PC-3 (cell line): ENCODE results near the gene CD99L2. TPM values are rescaled to one million over a fixed set of nuclear protein-coding genes. Genes with fewer than 3 reads are reported as not detected.
A peak's percentile ranks its signal among the peaks of the same experiment; 100 is the strongest.

Experiments used
- ATAC-seq: fragments of 200-7000 bp; cut with Tn5 transposase; 2 replicates; pipeline ENCODE4 v1.9.1; 2020; ENCODE audit warnings: mild to moderate bottlenecking, moderate library complexity
- BruUV-seq: library from RNA; stranded (reverse); fragments of 400-500 nt; replicated peaks from 2 replicates; lab custom pipeline; 2021; lab: Mats Ljungman, UMichigan
- CTCF ChIA-PET: fragments of 300-600 bp; sonication (Branson Sonifier 250); formaldehyde crosslinking; loops from one replicate; lab custom pipeline; 2022; ENCODE audit warnings: antibody characterized with exemption; lab: Charles Lee
- POLR2A ChIA-PET: fragments of 300-600 bp; sonication (Branson Sonifier 250); formaldehyde crosslinking; loops from one replicate; lab custom pipeline; 2022; ENCODE audit warnings: antibody characterized with exemption; ENCODE audit not compliant: unreplicated experiment; lab: Charles Lee
- DNase-seq: peaks from one replicate; pipeline ENCODE4 v3.0.0-alpha.2; 2015
- H2AFZ ChIP-seq: fragments of 300-600 bp; sonication (generic); 2 replicates; pipeline ENCODE4 v1.6.0; 2016; ENCODE audit warnings: antibody characterized with exemption, low read length
- H3F3A ChIP-seq: fragments of 300-600 bp; sonication (generic); one replicate; pipeline ENCODE4 v1.6.0; 2017; ENCODE audit warnings: antibody characterized with exemption, low read length, control low read depth, mild to moderate bottlenecking; ENCODE audit not compliant: unreplicated experiment
- H3K27ac ChIP-seq: fragments of 300-600 bp; sonication (generic); 2 replicates; pipeline ENCODE4 v1.5.1; 2016; ENCODE audit warnings: mild to moderate bottlenecking, low read length
- H3K27me3 ChIP-seq: fragments of 300-600 bp; sonication (generic); 2 replicates; pipeline ENCODE4 v1.6.1; 2016; ENCODE audit warnings: low read length, mixed read lengths
- H3K36me3 ChIP-seq: fragments of 300-600 bp; sonication (generic); 2 replicates; pipeline ENCODE4 v1.6.1; 2016; ENCODE audit warnings: low read depth, mixed run types, low read length, mixed read lengths
- H3K4me1 ChIP-seq: fragments of 300-600 bp; sonication (generic); 2 replicates; pipeline ENCODE4 v1.5.1; 2016; ENCODE audit warnings: low read length; ENCODE audit not compliant: insufficient read depth
- H3K4me2 ChIP-seq: fragments of 300-600 bp; sonication (generic); 2 replicates; pipeline ENCODE4 v1.6.0; 2016; ENCODE audit warnings: low read length
- H3K4me3 ChIP-seq: fragments of 300-600 bp; sonication (generic); 2 replicates; pipeline ENCODE4 v1.5.1; 2016; ENCODE audit warnings: mild to moderate bottlenecking, low read length, mixed read lengths
- H3K79me2 ChIP-seq: fragments of 300-600 bp; sonication (generic); 2 replicates; pipeline ENCODE4 v1.6.1; 2017; ENCODE audit warnings: low read length, mixed read lengths
- H3K9ac ChIP-seq: fragments of 300-600 bp; sonication (generic); 2 replicates; pipeline ENCODE4 v1.6.0; 2016; ENCODE audit warnings: mild to moderate bottlenecking, low read length
- H3K9me2 ChIP-seq: fragments of 300-600 bp; sonication (generic); replicated peaks from 2 replicates; pipeline ENCODE4 v1.6.1; 2016; ENCODE audit warnings: mixed run types, low read length, mixed read lengths
- H3K9me3 ChIP-seq: fragments of 300-600 bp; sonication (generic); 2 replicates; pipeline ENCODE4 v1.6.1; 2016; ENCODE audit warnings: low read length, mixed read lengths
- H4K20me1 ChIP-seq: fragments of 300-600 bp; sonication (generic); 2 replicates; pipeline ENCODE4 v1.6.1; 2016; ENCODE audit warnings: low read length, mixed read lengths
- EZH2 ChIP-seq: fragments of 300-600 bp; sonication (generic); IDR thresholded peaks from one replicate; pipeline ENCODE4 v1.6.1; 2017; ENCODE audit warnings: antibody characterized with exemption, mild to moderate bottlenecking, low read length; ENCODE audit not compliant: unreplicated experiment
- EZH2phosphoT487 ChIP-seq: fragments of 300-600 bp; sonication (generic); IDR thresholded peaks from 2 replicates; pipeline ENCODE4 v1.6.1; 2018; ENCODE audit warnings: mild to moderate bottlenecking, antibody characterized with exemption, low read length, borderline replicate concordance
- intact Hi-C: fragments of 100-400 bp; cut with micrococcal nuclease; formaldehyde crosslinking; loops from 2 replicates; pipeline ENCODE4 v1.9.0; 2023
- total RNA-seq: library from RNA; depleted of rRNA; stranded (reverse); fragments of >200 nt; gene quantifications from 2 replicates; pipeline ENCODE4 v1.2.3, GENCODE V29; 2014
- TF ChIP-seq, protein P1 (sequence below): fragments of 300-600 bp; sonication (generic); conservative IDR thresholded peaks from 2 replicates; pipeline ENCODE4 v1.5.1; 2017; ENCODE audit warnings: antibody characterized with exemption, low read depth, mild to moderate bottlenecking, low read length

The CD99L2 gene
- total RNA-seq, 1 experiment from 2014 or later, result 9.4 TPM

GRCh38 chrX:150769408-150769807, 129.1 kb downstream of the CD99L2 start:
- Histone ChIP-seq H3K4me3 (no peak overlapping the region), H4K20me1 (no peaks in the 10 kb centered on the region), H3F3A (no peaks in the 10 kb centered on the region), H3K79me2 (no peaks in the 10 kb centered on the region), H3K4me1 (peaks cover 4% of the 10 kb centered on the region; the same call in 1 of the 2 replicates), H2AFZ (no peak overlapping the region), H3K9me2 (no peaks in the 10 kb centered on the region), H3K9ac (no peak overlapping the region), H3K4me2 (no peak overlapping the region), H3K9me3 (no peaks in the 10 kb centered on the region), H3K27ac (no peak overlapping the region), H3K27me3 (no peaks in the 10 kb centered on the region), H3K36me3 (no peaks in the 10 kb centered on the region)
- ATAC-seq (no peak), DNase-seq (no peak)
- no peak for TF ChIP-seq EZH2
- ChIA-PET CTCF (no interaction called here), POLR2A (no interaction called here)
- BruUV-seq, result no TSS peak
- intact Hi-C loops, result no loop called here

DNA sequence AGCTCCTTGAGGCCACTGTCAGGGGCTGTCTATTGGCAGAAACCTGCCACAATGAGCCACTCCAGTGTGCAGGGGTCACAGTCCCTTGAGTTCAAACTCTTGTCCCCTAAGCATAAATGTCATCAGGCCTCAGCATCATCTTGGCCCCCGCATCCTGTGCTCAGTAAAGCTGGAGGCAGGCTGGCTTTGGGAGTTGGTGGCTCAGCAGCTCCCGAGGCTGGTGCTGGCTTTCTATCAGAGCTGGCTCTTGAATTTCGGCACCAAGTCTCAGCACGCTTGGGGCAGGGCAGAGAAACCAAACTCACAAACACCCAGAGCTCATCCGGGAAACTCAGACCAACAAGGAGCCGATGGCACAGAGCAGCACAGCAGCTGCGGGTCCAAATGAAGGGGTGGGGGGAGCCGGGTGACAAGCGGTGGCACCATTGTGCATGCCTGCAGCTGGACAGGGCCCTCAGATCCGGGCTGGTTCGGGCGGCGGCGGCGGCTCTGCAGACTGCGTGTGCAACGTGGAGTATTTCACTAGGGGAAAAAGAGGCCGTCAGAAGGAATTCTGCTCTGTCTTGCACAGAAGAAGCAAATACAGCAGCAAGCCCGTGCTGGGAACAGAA, 129.8 kb downstream of the CD99L2 start:
- BruUV-seq, result no TSS peak

GRCh38 chrX:150768132-150768485, 130.4 kb downstream of the CD99L2 start:
- TSS peak; percentile 13 for BruUV-seq
- no peak overlapping the region for H3K4me2 ChIP-seq
- no peaks in the 10 kb centered on the region for H3K9me3 ChIP-seq
- no peak overlapping the region for H3K27ac ChIP-seq
- no peaks in the 10 kb centered on the region for H3K79me2 ChIP-seq
- intact Hi-C loops, result no loop called here
- no peak for ATAC-seq
- POLR2A ChIA-PET, result no interaction called here
- H3K4me1 ChIP-seq, result peaks cover 4% of the 10 kb centered on the region; the same call in 1 of the 2 replicates
- no peak overlapping the region for H3K4me3 ChIP-seq
- H2AFZ ChIP-seq, result no peak overlapping the region
- H3K9ac ChIP-seq, result no peak overlapping the region
- DNase-seq, result no peak
- H3K36me3 ChIP-seq, result no peaks in the 10 kb centered on the region
- H3K9me2 ChIP-seq, result no peaks in the 10 kb centered on the region
- H4K20me1 ChIP-seq, result no peaks in the 10 kb centered on the region
- CTCF ChIA-PET, result no interaction called here
- no peak for TF ChIP-seq EZH2phosphoT487
- TF ChIP-seq, protein P1, sequence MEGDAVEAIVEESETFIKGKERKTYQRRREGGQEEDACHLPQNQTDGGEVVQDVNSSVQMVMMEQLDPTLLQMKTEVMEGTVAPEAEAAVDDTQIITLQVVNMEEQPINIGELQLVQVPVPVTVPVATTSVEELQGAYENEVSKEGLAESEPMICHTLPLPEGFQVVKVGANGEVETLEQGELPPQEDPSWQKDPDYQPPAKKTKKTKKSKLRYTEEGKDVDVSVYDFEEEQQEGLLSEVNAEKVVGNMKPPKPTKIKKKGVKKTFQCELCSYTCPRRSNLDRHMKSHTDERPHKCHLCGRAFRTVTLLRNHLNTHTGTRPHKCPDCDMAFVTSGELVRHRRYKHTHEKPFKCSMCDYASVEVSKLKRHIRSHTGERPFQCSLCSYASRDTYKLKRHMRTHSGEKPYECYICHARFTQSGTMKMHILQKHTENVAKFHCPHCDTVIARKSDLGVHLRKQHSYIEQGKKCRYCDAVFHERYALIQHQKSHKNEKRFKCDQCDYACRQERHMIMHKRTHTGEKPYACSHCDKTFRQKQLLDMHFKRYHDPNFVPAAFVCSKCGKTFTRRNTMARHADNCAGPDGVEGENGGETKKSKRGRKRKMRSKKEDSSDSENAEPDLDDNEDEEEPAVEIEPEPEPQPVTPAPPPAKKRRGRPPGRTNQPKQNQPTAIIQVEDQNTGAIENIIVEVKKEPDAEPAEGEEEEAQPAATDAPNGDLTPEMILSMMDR, result no peak
- no peak for TF ChIP-seq EZH2
- no peaks in the 10 kb centered on the region for H3F3A ChIP-seq
- no peaks in the 10 kb centered on the region for H3K27me3 ChIP-seq

More for the DNA sequence above, 129.8 kb downstream of the CD99L2 start:
- Histone ChIP-seq H3K27me3 (no peaks in the 10 kb centered on the region), H3K79me2 (no peaks in the 10 kb centered on the region), H4K20me1 (no peaks in the 10 kb centered on the region), H3K9me3 (no peaks in the 10 kb centered on the region), H3K4me2 (no peak overlapping the region), H3K4me3 (no peak overlapping the region), H3K9ac (no peak overlapping the region), H3K27ac (no peak overlapping the region), H3K9me2 (no peaks in the 10 kb centered on the region), H3K36me3 (no peaks in the 10 kb centered on the region), H3K4me1 (peaks cover 4% of the 10 kb centered on the region; the same call in 1 of the 2 replicates), H3F3A (no peaks in the 10 kb centered on the region), H2AFZ (no peak overlapping the region)
- no peak for ATAC-seq
- intact Hi-C loops, result no loop called here
- DNase-seq, result no peak
- ChIA-PET POLR2A (no interaction called here), CTCF (no interaction called here)
- TF ChIP-seq EZH2phosphoT487 (no peak), EZH2 (no peak)
- TF ChIP-seq, protein P1, result no peak
